ENCODE measurements around the gene SOX18.

- TF ChIP-seq CTCF (conservative IDR thresholded peaks at IDR 0.05 in 1 of 2, IDR thresholded peaks at IDR 0.05 in 1 of 2; ENCODE audit: low read depth in 1 of 2, low read length in 2 of 2), result no peak
- TF ChIP-seq EZH2 (IDR thresholded peaks at IDR 0.05; ENCODE audit: low read length, missing control alignments), result no peak
Measured at GRCh38 chr20:64055396-64055892, 6.0 kb upstream of the SOX18 start.

Measured in fibroblast of lung (primary cell).